ENCODE data around the gene ACOT8.
"Not testable (repeated sequence)": the region's sequence is repeated elsewhere in the genome, so short reads cannot be mapped to it uniquely, and the experiment has no call there.

Gene ACOT8

DNA sequence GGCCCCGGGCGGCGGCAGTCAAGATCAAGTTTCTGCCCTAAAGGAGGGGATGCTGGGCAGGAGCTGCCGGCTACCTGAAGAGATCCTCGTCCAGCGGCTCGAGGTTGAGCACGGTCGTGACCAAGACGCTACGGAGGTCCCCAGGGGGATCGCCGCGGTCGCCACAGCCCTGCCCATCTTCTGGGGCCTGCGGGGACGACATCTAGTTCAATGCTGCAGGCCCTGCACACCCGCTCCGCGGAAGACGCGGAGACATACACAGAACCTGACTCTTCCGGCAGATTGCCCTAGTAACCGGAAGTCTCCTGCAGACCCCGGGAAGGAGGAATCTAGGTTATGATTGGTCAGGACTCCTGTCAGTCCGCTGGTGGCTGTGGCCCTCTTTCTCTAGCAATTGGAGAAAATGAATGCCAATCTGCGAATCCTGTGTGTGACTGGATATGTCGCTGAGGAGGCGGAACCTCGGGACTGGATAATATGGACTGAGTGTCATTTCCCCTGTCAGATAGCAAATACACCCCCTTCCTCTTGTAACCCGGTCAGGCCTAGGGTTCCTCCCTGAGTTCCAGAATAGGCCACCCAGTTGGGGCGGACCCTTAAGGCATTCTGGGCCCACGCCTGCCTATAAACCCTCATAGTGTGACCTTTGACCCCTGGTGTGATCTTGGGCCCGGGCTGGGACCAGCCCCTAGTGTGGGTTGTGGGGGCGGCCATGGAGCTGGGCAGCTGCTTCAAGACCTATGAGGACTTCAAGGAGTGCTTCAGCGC lies at the start of gene ACOT8, which contains the start of gene ZSWIM3:
Gene ACOT8, minus strand, starts transcription at position 279 of the 768 bp plus-strand sequence. Its CDS starts 77 bp downstream, at position 202.
Gene ZSWIM3, plus strand, starts transcription at position 501 of the 768 bp plus-strand sequence. Its CDS starts 212 bp downstream, at position 713.
- DNase-seq (ENCODE audit: low read depth in 2 of 2, low spot score in 1 of 2), result peak; percentile 59 to 79

DNA sequence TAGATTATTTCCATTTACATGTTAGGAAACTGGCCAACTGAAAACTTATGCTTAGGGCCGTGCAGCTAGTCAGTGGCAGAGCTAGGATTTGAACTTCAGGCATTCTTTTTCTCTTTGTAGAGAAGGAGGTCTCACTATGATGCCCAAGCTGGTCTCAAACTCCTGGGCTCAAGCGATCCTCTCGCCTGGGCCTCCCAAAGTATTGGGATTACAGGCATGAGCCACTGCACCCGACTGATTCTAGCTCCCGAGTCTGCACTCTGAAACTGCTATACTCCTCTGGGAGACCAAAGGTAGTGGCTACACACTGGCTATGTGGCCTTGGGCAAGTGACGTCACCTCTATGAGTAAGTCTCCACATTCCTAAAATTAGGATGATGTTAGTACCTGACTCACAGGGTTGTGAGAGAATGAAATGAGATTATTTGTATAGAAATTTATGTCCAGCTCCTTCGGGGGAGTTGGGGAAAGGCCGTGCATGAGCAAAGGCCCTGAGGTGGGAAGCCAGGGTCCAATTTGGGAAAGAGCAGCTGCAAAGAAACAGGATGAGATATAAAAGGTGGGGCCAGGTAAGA lies 48.4 kb upstream of the ACOT8 start:
- no peak for DNase-seq (ENCODE audit: low read depth in 2 of 2, low spot score in 1 of 2)

DNA sequence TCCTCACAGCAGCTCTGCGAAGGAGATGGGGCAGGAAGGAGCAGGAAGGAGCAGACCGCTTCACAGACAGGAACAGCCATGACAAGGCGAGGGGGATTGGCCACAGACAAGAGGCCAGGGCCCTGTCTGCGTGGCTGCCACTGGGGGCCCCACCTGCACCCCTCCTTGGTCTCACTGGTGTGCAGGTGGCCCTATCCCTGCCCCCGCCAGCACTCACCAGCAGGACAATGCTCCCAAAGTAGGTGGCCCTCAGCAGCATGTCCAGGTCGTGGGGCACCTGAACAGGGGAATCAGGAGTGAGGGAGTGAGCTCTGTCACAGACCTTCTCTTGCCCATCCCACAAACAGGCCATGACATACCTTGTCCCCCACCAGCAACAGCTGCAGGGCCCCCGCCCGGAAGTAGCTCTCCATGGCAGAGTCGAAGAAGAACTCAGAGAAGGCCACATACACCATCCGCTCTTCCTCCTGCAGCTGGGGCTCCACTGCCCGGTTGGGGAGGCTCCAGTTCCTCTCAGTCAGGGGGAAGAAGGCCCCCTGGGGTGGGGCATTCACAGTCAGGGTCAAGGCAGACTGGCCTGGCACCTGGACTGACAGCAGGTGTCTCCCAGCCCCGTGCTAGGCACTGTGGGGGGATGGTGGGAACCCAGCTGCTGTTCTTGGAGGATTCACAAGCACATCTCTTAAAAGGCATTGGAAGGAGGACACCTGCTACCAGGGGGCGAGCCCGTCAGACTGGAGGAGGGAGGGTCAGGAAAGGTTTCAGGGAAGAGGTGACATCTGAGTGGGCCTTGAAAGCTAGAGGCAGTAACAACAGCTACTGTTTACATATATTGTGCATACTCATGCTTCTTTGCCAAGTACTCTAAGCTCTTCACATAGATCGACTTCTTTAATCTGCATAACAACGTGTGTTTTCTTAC lies 47.7 kb upstream of the ACOT8 start:
- no peak for DNase-seq (ENCODE audit: low read depth in 2 of 2, low spot score in 1 of 2)

DNA sequence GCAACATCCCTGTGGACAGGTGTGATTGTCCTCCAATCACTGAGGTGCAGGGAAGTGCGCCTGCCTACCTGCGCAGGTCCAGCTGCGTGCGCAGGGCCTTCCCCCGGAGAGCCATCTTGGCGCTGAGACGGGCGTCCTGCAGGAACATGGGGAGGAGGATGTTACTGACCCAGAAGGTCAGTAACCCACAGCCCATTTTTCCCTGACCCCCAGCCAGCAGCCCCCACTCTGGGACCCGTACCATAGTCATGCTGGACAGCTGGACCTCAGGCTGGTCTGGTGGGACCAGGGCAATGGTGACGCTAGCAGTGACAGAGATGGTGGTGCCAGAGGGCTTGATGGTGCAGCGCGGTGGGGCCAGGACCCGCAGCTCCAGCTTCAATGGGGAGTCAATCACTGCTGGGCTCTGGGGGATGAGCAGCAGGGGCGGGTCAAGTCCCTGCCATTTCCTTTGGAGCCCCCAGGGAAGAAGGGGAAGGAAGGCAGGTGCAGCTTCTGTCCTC lies 45.1 kb upstream of the ACOT8 start:
- no peak for DNase-seq (ENCODE audit: low read depth in 2 of 2, low spot score in 1 of 2)

GRCh38 chr20:45901332-45901731 lies 44.1 kb upstream of the ACOT8 start:
- DNase-seq (ENCODE audit: low read depth in 2 of 2, low spot score in 1 of 2), result not testable (repeated sequence)

GRCh38 chr20:45899046-45899835 lies 42.0 kb upstream of the ACOT8 start:
- no peak for DNase-seq (ENCODE audit: low read depth in 2 of 2, low spot score in 1 of 2)

- DNase-seq (ENCODE audit: low read depth in 2 of 2, low spot score in 1 of 2), result no peak
Measured at GRCh38 chr20:45898285-45898684, 41.1 kb upstream of the ACOT8 start.

GRCh38 chr20:45897692-45898091 lies 40.5 kb upstream of the ACOT8 start:
- DNase-seq (ENCODE audit: low read depth in 2 of 2, low spot score in 1 of 2), result no peak

DNA sequence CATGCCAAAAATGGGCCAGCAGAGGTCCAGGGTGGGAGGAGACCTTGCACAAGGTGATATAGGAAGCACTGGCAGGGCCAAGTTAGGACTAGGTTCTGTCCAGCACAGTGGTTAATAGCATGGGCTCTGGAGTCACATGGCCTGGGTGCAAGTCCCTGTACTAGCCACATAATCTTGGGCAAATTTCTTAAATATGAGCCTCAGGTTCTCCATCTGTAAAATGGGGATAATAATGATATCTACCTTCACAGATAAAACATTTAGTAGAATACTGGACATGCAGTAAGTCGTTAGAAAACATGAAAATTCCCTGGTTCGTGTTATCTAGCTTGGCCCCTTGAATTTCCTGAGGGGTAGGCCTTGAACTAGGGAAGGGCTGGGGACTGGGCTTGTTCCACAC lies 40.1 kb upstream of the ACOT8 start:
- no peak for DNase-seq (ENCODE audit: low read depth in 2 of 2, low spot score in 1 of 2)

DNA sequence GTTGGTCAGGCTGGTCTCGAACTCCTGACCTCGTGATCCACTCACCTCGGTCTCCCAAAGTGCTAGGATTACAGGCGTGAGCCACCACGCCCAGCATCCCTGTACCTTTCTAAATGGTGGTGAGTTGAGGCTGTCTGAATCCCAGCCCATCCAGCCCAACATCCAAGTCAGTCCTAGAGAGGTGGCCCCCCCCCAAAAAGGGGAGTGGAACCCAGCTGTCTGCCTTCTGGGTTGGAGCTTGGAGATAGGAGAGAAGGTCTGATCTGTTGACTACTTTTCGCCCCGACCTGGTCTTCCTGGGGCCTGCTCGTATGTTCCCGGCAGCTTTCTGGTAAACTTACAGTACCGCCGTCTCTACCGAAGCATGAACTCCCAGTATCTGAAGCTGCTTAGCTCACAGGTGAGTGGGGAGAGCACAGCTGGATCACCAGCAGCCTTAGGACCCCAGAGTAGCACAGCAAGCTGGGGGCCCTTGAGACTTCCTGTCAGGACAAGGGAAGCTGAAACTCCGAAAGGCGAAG lies 39.5 kb upstream of the ACOT8 start:
- no peak for DNase-seq (ENCODE audit: low read depth in 2 of 2, low spot score in 1 of 2)

- no peak for DNase-seq (ENCODE audit: low read depth in 2 of 2, low spot score in 1 of 2)
Measured at GRCh38 chr20:45894797-45895196, 37.6 kb upstream of the ACOT8 start.

DNA sequence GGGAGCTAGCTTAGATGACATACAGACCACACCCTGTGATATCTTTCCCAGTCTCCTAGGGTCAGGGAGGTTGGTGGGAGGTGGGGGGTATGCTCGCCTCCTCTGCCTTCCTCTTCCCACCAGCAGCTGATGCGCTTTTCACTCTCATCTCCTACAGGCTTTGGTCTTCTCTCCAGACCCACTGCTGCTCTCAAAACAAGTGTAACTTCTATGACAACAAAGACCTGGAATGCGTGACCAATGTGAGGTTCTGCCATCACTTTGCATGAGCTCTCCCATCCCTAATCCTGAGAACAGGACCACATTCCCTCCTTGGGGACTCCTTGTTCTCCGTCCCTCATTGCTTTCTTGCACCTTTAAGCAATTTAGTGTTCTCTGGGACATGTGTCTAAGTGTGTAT lies 36.6 kb upstream of the ACOT8 start:
- DNase-seq (ENCODE audit: low read depth in 2 of 2, low spot score in 1 of 2), result no peak

DNA sequence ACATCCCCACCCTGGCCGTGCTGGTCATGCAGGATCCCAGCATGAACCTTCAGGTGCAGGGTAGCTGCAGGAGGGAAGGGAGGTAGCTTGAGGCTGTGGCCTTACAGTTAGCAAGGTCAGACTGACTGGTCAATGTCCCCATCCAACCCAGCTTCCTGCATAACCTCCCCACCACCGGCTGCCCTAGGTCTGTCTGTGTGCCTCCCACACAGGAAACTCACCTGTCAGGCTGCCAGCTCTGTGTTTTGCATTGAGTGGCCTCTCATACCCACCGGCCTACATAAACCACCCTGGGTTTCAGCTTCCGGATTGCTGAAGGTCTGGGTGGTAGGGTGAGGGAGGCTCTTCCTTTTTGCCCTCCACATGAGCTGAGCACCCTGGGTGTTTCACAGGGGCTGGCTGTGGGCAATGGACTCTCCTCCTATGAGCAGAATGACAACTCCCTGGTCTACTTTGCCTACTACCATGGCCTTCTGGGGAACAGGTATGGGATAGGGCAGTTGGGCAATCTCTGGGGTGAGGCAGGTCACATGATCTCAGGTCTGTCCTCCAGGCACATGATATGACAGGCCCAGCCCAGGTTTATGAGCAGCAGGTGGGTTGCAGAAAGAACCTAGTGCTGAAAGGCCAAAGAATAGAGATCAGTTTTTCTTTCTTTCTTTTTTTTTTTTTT lies 35.8 kb upstream of the ACOT8 start:
- no peak for DNase-seq (ENCODE audit: low read depth in 2 of 2, low spot score in 1 of 2)

GRCh38 chr20:45892049-45892825 lies 35.0 kb upstream of the ACOT8 start:
- DNase-seq (ENCODE audit: low read depth in 2 of 2, low spot score in 1 of 2), result no peak

GRCh38 chr20:45890985-45891983 lies 34.1 kb upstream of the ACOT8 start, which contains the start of the genes CTSA and NEURL2:
CTSA (plus strand) TSS chr20:45891335; CDS start chr20:45891569, 234 bp downstream.
NEURL2 (minus strand) TSS chr20:45891208; CDS start chr20:45890991, 217 bp downstream.
- peak; percentile 69 to 70 for DNase-seq (ENCODE audit: low read depth in 2 of 2, low spot score in 1 of 2)

GRCh38 chr20:45890077-45890984 lies 33.1 kb upstream of the ACOT8 start:
- no peak for DNase-seq (ENCODE audit: low read depth in 2 of 2, low spot score in 1 of 2)

GRCh38 chr20:45888681-45889080 lies 31.5 kb upstream of the ACOT8 start:
- DNase-seq (ENCODE audit: low read depth in 2 of 2, low spot score in 1 of 2), result no peak

Measured in stimulated activated CD8-positive, alpha-beta memory T cell treated with anti-CD3 and anti-CD28 coated beads, Interleukin-4, amount 100 ng/mL, for 1 hour (primary cell).